HuH-7 (cell line): ENCODE measurements around the gene GRB2.
"Not testable (repeated sequence)": the region's sequence is repeated elsewhere in the genome, so short reads cannot be mapped to it uniquely, and the experiment has no call there.

Experiments used
- DNase-seq: peaks from one replicate; pipeline ENCODE4 v3.0.0; 2011; ENCODE audit warnings: low spot score

GRB2 gene

DNA sequence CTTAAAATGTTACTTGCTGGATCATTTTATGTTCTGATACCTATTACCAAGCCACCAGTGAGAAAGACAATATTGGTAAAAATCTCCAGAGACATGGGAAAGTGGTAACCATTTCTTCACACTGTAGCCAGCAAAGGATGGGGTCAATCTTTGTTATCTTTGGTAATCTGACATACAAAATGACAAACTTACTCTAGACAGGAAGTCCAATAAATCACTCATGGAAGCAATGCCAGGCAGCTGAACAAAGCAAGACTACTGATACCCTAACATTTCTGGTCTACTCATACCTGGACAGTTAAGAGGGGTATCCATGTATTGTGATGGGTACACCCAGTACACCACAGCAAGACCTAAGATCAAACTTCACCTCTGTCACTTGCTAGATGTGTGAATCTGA lies 19.0 kb downstream of the GRB2 start:
- DNase-seq, result no peak

DNA sequence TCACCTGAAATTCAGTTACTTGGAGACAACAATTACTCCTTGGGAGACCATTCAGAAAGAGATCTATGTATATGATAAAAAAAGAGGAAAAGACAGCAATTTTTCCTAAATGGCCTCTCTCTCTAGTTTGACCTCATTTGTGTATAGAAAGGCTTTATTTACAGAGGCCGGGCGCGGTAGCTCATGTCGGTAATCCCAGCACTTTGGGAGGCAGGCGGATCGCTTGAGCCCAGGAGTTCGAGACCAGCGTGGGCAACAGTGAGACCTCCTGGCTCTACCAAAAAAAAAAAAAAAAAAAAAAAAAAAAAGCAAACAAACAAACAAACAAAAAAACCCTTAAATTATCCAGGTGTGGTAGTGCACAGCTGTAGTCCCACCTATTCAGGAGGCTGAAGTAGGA lies 20.7 kb downstream of the GRB2 start:
- no peak for DNase-seq

- DNase-seq, result no peak
Measured at GRCh38 chr17:75383842-75384195, 21.7 kb downstream of the GRB2 start.

DNA sequence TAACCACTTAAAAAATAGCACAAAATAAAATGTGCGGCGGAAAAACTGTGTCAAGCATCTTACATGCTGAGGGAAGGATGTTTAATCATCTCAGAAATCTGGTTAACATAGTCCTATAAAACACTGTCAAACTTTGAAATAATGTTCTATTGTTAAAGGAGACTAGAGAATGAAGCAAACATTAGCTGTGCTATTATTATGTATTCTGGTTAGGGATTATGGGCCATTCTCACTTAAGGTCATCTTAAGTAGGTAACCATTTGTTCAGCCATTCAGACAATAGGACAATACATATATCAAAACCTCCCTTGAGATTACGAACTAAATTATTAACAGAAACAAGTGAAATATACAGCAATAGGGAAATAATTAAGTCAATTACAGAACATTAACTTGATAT lies 24.7 kb downstream of the GRB2 start:
- no peak for DNase-seq

DNA sequence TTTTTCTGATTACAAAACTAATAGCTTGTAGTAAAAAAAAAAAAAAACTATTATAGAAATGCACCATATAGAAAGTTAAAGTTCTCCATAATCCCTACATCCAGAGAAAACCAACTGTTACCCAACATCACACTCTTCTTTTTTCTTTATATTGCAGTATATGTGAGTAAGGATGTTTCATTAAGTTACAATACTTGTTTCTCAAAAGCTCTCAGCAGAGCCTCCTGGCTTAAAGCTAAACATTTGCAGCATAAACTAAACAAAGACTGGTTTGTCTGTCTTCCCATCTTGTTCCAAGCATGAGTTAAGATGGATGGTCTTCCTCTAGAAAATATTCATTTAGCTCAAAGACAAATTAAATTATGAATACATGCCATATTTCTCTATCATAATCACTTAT lies 25.2 kb downstream of the GRB2 start:
- no peak for DNase-seq

- not testable (repeated sequence) for DNase-seq
Measured at GRCh38 chr17:75379426-75379825, 26.1 kb downstream of the GRB2 start.

DNA sequence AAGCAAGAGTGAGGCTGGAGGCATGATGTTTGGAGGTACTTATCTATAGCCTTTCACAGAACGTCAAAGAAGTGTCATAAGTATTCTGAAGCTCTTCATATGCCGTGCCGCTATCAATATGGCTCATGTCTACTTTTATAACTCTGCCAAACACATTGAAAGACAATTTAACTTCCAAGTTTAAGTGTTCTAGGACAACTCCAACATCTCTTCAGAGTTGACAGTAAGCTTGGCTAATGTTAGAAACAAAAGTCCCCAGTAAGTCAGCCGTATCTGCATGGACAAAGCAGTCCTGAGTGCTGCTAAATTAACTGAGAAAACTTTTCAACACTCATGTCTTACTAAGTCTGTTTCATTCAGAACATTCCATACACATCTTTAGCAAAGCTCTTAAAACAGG lies 32.2 kb downstream of the GRB2 start:
- no peak for DNase-seq

GRCh38 chr17:75371981-75372380 lies 33.5 kb downstream of the GRB2 start:
- no peak for DNase-seq

- DNase-seq, result no peak
Measured at GRCh38 chr17:75371339-75371738, 34.1 kb downstream of the GRB2 start.

DNA sequence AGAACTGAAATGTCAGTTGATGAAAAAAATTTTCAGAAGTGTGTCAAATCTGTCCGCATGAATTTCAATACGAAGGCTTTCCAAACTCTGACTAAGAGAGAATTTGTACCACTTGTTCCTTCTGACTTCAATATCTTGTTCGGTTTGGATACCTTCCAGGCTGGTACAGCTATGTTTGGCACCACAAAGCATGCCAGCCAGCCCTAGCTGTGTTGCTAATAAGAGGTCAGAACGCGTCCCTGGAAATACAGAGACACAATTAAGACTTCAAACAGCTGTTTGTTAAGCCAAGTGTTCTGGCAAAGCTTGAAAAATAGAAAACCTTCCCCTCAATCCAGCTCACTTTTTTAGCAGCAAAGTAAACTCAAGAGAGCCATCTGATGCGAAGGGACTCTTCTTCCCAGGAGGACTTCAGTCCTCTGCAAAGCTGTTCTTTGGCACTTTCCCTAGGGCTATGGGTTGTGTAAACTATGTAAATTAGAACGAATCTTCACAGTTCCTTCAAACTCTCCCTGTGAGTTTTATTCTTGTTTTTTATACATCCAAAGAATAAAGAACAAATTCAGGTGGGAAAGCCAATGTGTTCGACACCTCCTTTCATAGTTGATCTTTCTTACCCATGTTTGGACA lies 35.1 kb downstream of the GRB2 start:
- DNase-seq, result no peak

- not testable (repeated sequence) for DNase-seq
Measured at GRCh38 chr17:75367838-75368789, 37.4 kb downstream of the GRB2 start.

GRCh38 chr17:75367312-75367711 lies 38.2 kb downstream of the GRB2 start:
- DNase-seq, result no peak

DNA sequence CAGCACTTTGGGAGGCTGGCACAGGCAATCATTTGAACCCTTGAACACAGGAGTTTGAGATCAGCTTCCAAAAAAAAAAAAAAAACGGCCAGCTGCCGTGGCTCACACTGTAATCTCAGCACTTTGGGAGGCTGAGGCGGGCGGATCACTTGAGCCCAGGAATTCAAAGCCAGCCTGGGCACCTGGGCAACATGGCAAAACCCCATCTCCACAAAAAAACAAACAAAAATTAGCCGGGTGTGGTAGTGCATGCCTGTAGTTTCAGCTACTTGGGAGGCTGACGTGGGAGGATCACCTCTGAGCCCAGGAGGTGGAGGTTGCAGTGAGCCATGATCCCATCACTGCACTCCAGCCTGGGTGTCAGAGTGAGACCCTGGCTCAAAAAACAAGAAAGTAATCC lies 39.0 kb downstream of the GRB2 start:
- no peak for DNase-seq

GRCh38 chr17:75365931-75366275 lies 39.6 kb downstream of the GRB2 start:
- no peak for DNase-seq

DNA sequence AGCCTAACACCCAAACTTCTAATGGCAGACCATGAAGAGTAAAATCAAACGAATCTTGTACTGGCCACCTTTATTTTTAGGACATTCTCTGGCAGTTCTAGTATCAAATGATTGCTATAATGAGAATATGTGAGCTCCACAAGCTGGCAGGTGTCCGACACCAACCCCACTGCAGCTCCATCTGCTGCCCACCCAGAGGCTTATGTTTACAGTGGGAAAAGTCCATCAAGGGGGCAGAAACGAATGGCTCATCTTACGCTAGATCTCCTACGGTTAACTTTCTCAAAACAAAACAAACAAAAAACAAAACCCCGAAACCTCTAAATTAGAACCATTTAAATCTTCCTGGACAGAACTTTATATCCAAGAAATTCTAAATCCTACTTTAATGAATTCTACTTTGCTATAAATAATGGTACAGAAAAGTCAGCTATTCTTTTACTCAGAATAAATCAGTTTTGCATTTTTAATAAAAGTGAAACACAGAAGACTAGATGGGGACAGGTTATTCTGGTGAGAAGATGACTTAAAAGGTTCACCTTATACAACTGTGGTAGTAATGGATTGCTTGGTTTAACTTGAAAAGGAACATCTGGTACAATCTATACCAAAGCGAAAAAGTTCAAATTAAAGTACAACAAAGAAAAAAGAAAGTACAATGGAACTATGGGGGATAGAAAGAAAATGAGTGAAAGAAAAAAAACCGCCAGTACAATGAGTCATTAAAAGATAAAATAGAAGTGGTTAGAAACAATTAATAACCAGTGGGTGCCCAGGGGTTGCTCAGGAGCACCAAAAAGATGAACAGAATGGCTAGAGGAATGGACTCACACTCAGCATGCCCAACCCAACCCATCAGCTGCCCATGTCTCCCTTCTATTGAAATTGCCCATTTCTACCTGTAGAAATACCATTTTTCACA lies 40.2 kb downstream of the GRB2 start:
- DNase-seq, result no peak

GRCh38 chr17:75364078-75364477 lies 41.4 kb downstream of the GRB2 start:
- no peak for DNase-seq

DNA sequence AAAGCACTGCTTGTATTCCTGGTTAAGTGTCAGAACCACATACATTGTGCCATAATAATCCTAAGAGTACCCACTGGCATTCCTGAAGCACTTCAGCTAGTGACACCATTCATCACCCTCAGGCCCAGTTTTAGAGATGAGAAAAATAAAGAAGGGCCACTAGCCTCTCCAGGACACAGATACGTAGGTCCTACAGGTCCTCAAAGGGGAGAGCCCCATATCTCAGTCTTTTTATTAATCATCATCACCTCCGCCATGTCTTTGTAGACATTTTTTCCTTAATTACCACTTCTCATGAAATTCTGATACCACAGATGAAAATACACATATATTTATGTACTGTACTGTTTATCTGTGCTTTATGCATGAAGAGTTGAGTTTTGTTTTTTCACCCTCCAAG lies 43.5 kb downstream of the GRB2 start:
- no peak for DNase-seq

DNA sequence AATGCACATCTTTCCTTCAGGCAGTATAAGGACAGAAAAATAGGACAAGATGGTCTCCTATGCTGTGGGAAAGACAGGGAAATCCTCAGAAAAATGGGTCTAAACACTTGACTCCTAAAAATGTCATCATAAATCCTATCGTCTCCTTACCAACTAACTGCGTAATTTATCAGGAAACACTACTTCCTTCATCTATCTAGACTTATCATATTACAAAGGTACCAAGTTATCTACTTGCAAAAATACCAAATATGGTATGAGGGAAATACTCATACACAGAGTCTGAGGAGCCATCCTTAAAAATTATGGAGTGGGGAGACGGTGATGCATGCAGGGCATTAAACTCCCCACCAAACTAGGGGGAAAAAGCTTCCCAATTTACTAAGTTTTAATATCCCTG lies 44.1 kb downstream of the GRB2 start:
- no peak for DNase-seq

- DNase-seq, result no peak
Measured at GRCh38 chr17:75356260-75356937, 49.1 kb downstream of the GRB2 start.

GRCh38 chr17:75353176-75353575 lies 52.3 kb downstream of the GRB2 start:
- DNase-seq, result no peak

DNA sequence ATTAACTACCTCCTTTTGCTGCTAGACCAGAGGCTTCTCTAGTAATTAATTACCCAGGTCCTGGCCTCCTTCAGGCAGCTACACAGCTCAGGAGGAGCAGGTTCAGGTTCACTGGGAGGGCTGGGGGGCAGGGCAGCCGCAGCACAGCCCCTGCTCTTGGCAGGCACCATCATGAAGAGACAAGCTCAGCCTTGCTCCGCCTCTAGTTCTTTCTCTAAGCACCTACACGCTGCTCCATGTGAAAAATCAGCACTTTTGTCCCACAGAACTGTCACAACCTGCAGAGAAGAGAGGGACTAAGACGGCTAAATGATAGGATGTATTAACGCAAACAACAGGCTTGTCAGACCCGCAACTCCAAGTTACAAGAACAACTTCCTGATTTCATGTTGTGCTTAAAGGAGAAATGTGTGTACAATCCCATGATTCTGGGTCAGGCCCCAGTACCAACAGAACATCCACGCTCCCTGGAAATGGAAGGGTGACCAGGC lies 53.4 kb downstream of the GRB2 start:
- DNase-seq, result no peak

DNA sequence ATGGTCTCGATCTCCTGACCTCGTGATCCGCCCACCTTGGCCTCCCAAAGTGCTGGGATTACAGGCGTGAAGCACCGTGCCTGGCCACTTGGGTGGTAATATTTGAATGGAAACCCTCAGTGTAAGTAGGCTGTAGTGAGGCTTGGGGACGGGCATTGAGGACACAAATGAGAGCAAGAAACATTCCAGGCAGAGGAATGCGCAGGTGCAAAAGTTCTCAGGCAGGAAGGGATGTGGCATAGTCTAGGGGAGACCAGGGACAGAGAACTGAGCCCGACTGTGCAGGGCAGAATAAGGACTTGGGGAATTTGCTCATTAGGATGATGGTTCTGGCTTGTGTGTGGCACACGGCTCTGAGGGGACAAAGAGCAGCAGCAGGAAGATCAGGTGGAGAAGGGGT lies 54.8 kb downstream of the GRB2 start:
- DNase-seq, result no peak
